ENCODE measurements around the gene GLRX5.

The GLRX5 gene

DNA sequence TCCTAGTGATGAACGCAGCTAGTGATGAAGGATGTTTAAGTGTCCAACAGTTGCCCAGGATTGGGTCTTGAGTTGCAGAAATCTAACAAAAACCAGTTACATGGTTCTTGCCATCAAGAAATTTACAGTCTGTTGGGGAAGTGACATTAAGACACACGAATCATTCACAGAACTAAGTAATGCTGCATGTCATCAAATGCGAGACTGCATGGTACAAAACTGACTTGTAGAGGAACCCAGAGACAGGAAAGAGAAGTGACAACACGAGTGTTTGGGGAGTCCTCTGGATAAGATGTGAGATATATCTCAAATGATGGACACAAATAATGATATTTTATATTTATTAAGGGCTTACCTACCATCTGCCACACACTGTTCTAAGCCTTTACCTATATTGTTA is 12.3 kb upstream of the GLRX5 start:
- H3K4me3 ChIP-seq (ENCODE audit: low read depth, low read length) = no peak overlapping the region
- TF ChIP-seq, protein P1, sequence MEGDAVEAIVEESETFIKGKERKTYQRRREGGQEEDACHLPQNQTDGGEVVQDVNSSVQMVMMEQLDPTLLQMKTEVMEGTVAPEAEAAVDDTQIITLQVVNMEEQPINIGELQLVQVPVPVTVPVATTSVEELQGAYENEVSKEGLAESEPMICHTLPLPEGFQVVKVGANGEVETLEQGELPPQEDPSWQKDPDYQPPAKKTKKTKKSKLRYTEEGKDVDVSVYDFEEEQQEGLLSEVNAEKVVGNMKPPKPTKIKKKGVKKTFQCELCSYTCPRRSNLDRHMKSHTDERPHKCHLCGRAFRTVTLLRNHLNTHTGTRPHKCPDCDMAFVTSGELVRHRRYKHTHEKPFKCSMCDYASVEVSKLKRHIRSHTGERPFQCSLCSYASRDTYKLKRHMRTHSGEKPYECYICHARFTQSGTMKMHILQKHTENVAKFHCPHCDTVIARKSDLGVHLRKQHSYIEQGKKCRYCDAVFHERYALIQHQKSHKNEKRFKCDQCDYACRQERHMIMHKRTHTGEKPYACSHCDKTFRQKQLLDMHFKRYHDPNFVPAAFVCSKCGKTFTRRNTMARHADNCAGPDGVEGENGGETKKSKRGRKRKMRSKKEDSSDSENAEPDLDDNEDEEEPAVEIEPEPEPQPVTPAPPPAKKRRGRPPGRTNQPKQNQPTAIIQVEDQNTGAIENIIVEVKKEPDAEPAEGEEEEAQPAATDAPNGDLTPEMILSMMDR (IDR thresholded peaks at IDR 0.05; ENCODE audit: low read depth, low read length, missing control alignments) = no peak
- no peak for DNase-seq (ENCODE audit: low read depth)

DNA sequence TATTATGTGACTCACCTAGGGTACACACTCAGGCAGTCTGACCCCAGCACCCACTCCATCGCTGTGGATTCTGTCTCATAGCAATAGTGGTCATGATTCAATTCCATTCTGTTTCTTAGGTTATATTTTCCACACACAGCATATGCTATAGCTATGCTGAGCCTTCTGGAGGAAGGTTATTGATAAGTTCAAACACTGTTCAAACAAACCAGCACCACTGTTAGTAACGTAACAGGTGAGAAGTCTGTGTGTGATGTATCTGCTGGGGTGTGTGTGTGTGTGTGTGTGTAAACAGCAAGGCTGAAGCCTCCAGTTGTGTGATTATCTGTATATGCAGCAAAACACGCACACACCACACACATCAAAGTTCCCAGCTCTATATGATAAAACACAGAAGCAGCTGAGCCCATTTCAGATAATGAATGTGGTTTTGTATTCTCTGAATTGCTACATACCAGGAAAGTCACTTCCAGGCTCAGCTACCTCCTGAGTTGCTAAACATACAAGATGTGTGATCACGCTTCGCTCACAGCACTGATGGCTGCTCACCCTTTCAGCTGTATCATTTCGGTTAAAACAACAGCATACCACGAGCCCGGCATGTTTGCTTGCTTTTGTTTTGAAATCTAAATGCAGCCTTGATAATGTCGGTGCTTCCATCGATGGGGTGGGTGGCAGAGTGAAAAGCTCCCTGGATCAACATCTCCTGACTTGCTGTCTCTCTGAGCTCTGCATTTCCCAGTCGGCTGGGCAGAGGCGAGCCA is 11.6 kb upstream of the GLRX5 start:
- H3K4me3 ChIP-seq (ENCODE audit: low read depth, low read length) = no peak overlapping the region
- no peak for DNase-seq (ENCODE audit: low read depth)
- TF ChIP-seq, protein P1 (IDR thresholded peaks at IDR 0.05; ENCODE audit: low read depth, low read length, missing control alignments) = no peak

DNA sequence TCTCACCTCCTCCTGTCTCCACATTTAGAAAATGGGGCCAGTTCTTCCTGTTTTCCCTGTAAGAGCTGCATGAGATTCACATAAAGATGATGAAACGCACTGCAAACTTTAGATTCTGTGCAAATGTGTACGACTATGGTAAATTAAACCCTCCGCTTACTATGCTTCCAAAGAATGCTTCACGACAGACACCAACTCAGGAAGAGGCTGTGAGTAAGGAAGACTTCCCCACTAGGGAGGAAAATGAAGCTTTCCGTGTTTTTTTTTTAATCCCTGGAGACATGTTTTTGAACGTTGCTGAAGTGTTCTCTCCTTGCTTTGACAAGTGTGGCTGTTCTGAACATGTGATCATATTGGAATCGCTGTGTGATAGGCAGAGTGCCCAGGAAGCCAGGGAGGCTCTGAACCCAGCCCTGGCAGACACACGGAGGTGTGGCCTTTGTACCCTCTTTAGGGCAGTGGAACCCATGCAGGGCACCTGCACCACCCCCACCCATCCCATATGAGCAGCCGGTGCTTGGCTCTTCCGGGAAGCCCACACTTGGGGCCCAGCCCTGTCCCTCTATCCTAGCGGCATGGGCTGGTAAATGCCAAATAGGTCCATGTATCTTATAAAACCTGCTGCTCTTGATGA is 10.9 kb upstream of the GLRX5 start:
- TF ChIP-seq, protein P1 (IDR thresholded peaks at IDR 0.05; ENCODE audit: low read depth, low read length, missing control alignments) = no peak
- DNase-seq (ENCODE audit: low read depth) = no peak
- no peak overlapping the region for H3K4me3 ChIP-seq (ENCODE audit: low read depth, low read length)

DNA sequence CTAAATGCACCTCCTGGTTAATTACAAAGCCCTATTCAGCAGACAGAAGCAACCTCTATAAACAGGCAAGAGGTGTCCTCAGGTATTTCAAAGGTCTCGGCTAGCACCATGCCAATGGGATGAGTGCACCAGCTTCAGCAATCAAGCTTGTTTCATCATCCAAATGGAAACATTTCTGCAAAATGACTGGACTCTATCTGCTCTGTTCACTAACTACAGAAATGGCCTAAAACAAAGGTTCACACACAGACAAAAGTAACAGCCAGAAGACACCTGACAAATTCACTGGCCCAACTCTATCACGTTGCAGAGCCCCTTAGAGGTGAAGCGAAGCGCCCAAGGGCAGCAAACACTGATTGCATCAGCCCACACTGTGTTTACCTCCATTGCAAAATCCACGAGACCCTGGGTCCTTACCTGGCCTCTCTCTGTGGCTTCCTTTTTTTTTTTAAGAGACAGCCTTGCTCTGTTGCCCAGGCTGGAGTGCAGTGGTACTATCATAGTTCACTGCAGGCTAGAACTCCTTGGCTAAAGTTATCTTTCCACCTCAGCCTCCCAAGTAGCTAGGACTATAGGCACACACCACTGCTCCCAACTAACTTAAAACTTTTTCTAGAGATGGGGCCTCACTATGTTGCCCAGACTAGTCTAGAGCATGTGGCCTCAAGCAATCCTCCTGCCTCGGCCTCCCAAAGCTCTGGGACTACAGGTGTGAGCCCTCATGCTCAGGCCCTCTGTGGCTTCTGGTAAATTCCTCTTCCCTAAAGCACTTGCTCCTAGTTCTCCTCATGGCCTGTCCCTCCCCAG is 9.9 kb upstream of the GLRX5 start:
- TF ChIP-seq, protein P1 (IDR thresholded peaks at IDR 0.05; ENCODE audit: low read depth, low read length, missing control alignments) = no peak
- H3K4me3 ChIP-seq (ENCODE audit: low read depth, low read length) = no peak overlapping the region
- no peak for DNase-seq (ENCODE audit: low read depth)

DNA sequence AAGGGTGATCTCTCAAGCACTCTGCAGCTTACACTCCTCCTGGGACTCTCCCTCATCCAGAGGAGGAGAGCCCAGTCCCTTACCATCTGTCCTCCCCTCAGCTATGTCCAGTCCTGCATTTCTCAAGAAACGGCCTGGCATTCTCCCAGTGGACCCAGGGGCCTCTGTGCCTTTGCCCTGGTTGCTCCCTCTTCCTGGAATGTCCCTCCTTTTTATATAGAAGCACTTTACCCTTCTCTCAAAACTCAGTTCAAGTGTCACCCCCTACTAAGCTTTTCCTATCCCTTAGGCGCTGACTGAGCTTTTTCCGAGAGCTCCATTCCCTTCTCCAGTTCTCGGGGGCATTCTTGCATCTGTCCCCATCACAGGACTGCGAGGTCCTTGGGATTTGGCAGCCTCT is 8.9 kb upstream of the GLRX5 start:
- TF ChIP-seq, protein P1 (IDR thresholded peaks at IDR 0.05; ENCODE audit: low read depth, low read length, missing control alignments) = no peak

DNA sequence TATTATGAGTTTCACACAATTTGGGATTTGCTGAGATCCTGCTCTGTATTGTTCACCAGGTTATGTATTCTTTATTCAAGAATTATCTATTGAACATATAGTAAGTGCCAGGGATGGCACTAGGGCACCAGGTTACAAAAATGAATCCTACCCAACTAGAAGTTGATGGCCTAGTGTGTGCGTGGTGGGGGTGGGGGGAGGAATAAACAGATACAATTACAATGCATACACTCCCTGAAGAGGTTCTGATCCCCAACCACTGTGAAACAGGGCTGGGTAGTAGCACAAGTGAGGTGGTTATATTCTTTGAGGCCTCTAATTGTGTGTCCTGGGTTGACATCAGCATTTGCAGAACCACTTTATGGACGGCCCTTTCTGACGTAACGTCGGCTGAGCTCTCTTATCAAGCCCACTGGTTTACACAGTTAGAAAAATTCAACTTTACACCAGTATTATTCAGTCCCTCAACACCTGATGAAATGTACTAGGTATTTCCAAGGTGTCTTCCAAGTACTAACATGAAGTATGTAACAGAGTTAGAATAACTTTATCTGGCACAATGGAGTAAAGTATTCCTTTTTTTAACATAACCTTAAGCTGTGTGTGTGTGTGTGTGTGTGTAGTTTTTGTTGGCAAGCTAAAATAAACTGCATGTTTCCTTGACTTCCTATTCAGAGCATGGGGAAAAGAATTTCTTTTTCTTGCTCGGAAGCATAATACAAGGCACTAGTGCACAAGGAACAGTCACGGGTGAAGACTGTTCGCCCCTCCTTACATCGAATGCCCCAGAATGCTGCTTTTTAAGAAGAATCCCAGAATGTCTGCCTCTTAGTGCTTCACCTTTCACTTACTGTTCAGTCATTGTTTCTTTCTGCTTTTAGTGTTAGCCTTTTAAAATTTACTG is 8.1 kb upstream of the GLRX5 start:
- DNase-seq (ENCODE audit: low read depth) = no peak
- H3K4me3 ChIP-seq (ENCODE audit: low read depth, low read length) = no peak overlapping the region
- TF ChIP-seq, protein P1 (IDR thresholded peaks at IDR 0.05; ENCODE audit: low read depth, low read length, missing control alignments) = no peak

More for the DNA sequence above, 8.9 kb upstream of the GLRX5 start:
- no peak for DNase-seq (ENCODE audit: low read depth)
- H3K4me3 ChIP-seq (ENCODE audit: low read depth, low read length) = no peak overlapping the region
